ENCODE results near the gene FRS2.
"Not testable (repeated sequence)": the region's sequence is repeated elsewhere in the genome, so short reads cannot be mapped to it uniquely, and the experiment has no call there.

DNA sequence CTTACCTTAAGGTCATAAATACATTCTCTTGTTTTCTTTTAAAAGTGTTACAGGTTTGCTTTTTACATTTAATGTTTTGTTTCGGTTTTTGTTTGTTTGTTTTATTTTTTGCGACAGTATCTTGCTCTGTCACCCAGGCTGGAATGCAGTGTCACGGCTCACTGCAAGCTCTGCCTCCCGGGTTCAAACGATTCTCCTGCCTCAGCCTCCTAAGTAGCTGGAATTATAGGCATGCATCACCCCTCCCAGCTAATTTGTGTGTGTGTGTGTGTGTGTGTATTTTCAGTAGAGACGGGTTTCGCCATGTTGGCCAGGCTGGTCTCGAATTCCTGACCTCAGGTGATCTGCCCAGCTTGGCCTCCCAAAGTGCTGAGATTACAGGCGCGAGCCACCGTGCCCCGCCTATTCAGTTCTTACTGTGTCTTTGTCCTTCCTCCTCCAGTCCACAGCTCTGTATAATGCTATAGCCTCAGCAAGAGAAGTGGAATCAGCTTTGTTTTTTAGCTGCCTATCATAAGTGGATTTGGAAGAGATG lies 17.5 kb upstream of the FRS2 start:
- TF ChIP-seq CTCF, POLR2A (IDR thresholded peaks at IDR 0.05): not testable (repeated sequence)
